HFFc6 (cell line): ENCODE results near the gene NLRP1. TPM values are rescaled to one million over a fixed set of nuclear protein-coding genes. Genes with fewer than 3 reads are reported as not detected.

Source experiments
- DNase-seq: peaks from one replicate; pipeline ENCODE4 v3.0.0-alpha.2; 2018
- H3K27ac Mint-ChIP-seq: 2 replicates; pipeline ENCODE4 v1.8.0; 2020; ENCODE audit warnings: mild to moderate bottlenecking, mixed read lengths
- H3K27me3 Mint-ChIP-seq: 2 replicates; pipeline ENCODE4 v1.8.0; 2021; ENCODE audit warnings: mild to moderate bottlenecking, moderate library complexity, mixed read lengths; ENCODE audit not compliant: insufficient read depth
- H3K36me3 Mint-ChIP-seq: 2 replicates; pipeline ENCODE4 v1.8.0; 2021; ENCODE audit warnings: low read depth, mixed read lengths
- H3K4me1 Mint-ChIP-seq: 2 replicates; pipeline ENCODE4 v1.8.0; 2020; ENCODE audit warnings: low read depth, mixed read lengths
- H3K4me3 Mint-ChIP-seq: 2 replicates; pipeline ENCODE4 v1.8.0; 2020; ENCODE audit warnings: mild to moderate bottlenecking, moderate library complexity, mixed read lengths
- H3K9me3 Mint-ChIP-seq: 2 replicates; pipeline ENCODE4 v1.8.0; 2020; ENCODE audit warnings: mild to moderate bottlenecking, mixed read lengths
- total RNA-seq, 6 experiments: library from RNA; stranded (reverse); fragmentation: NEBNext Ultra II Directional; extraction: Animal tissue kit (Norgen Biotek cat#: 25700); gene quantifications; 2 replicates in 1 of 6; 3 replicates in 5 of 6; pipeline ENCODE4 v1.2.3, GENCODE V29; 2021
- TF ChIP-seq, protein P1 (sequence below): fragments of 200-600 bp; sonication (generic); IDR thresholded peaks from 2 replicates; pipeline ENCODE4 v1.5.0; 2021; ENCODE audit warnings: antibody characterized with exemption, mild to moderate bottlenecking

The NLRP1 gene
- total RNA-seq, 6 experiments from 2014 or later, result 26.9 to 44.9 (median 40.6) TPM

DNA sequence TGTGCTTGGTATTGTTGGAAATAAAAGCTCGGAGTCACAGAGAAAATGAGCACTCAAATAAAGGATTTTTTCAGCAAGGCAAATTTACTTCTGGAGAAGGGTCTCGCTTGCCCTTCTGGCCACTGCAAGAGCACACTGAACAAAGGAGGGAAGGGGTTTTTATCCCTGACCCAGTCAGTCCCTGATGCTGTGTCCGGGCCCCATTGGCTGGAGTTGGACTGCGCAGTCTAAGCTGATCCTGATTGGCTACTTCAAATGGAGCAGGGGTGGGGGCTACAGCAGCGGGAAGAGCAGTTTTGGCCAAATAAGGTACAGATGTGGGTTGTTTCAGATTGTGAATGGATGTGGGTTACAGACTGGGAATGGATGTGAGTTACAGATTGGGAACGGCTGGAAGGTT lies 4.3 kb upstream of the NLRP1 start:
- Mint-ChIP-seq H3K27me3 (peaks cover 10% of the 10 kb centered on the region), H3K4me1 (peaks cover 38% of the 10 kb centered on the region), H3K4me3 (no peak overlapping the region), H3K36me3 (no peaks in the 10 kb centered on the region), H3K27ac (no peak overlapping the region), H3K9me3 (no peaks in the 10 kb centered on the region)
- DNase-seq, result no peak
- TF ChIP-seq, protein P1, sequence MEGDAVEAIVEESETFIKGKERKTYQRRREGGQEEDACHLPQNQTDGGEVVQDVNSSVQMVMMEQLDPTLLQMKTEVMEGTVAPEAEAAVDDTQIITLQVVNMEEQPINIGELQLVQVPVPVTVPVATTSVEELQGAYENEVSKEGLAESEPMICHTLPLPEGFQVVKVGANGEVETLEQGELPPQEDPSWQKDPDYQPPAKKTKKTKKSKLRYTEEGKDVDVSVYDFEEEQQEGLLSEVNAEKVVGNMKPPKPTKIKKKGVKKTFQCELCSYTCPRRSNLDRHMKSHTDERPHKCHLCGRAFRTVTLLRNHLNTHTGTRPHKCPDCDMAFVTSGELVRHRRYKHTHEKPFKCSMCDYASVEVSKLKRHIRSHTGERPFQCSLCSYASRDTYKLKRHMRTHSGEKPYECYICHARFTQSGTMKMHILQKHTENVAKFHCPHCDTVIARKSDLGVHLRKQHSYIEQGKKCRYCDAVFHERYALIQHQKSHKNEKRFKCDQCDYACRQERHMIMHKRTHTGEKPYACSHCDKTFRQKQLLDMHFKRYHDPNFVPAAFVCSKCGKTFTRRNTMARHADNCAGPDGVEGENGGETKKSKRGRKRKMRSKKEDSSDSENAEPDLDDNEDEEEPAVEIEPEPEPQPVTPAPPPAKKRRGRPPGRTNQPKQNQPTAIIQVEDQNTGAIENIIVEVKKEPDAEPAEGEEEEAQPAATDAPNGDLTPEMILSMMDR, result no peak

DNA sequence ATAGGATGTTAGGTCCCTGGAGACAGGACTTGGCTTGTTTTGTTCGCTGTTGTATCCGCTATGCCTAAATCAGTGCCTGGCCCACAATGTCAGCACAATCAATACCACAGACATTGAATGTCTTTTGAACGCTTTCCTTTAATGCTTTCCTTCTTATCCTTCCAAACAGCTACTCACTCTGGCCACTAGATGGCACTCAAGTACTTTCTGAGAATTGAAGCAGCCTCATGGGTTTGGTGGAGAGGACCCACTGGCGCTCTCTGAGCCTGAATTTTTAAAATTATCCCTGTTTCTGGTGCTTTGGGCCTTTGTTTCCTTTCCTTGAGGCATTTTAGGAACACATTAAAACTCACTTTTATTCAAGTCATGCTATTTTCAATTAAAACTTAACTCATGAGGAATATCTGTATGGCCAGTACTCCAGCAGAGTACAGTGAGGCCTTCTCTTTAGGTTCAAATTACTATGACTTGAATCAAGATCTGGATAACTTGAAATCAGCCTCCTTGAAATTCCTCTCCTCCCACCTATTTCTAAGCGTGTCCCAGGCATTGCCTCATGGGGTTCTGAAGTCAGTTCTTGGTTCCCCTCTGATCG lies 3.2 kb upstream of the NLRP1 start:
- peak; percentile 71 for DNase-seq
- Mint-ChIP-seq H3K9me3 (no peaks in the 10 kb centered on the region), H3K4me1 (peaks cover 46% of the 10 kb centered on the region), H3K36me3 (no peaks in the 10 kb centered on the region), H3K27me3 (peaks cover 6% of the 10 kb centered on the region), H3K27ac (peak overlapping the region; percentile 27; the same call in 1 of the 2 replicates), H3K4me3 (no peak overlapping the region)
- TF ChIP-seq, protein P1, result peak; percentile 98

DNA sequence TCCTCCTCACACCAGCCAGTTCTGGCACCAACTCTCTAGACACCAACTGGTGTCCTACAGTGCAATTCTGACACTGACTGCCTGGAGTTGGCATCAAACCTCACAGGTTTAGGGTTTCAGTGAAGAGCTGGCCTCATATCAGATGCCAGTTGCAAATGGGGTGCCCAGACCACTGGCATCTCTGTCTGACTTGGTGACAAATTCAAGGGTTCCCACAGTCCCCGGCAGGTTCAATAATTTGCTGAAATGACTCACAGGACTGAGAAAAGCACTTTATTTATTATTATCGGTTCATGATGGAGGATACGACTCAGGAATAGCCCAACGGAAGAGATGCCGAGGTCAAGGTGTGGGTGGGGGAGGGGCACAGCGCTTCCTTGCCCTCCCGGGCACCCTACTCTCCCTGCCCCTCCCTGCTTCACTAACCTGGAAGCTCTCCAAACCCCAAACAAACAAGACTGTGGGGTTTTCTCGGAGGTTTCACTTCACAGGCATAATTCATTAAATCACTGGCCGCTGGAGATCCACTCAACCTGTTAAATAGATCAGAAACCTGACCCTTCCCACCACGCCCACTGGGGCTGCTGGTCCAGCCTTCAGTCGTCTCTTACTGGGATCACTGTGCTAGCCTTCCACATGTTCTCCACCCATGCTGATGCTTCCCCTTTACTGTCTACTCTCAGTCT lies 1.7 kb upstream of the NLRP1 start:
- Mint-ChIP-seq H3K4me3 (peak overlapping the region; percentile 44; the same call in 1 of the 2 replicates), H3K27ac (peak overlapping the region; percentile 93), H3K27me3 (peaks cover 5% of the 10 kb centered on the region), H3K9me3 (no peaks in the 10 kb centered on the region), H3K4me1 (peaks cover 58% of the 10 kb centered on the region), H3K36me3 (no peaks in the 10 kb centered on the region)
- DNase-seq, result no peak
- TF ChIP-seq, protein P1, result no peak

DNA sequence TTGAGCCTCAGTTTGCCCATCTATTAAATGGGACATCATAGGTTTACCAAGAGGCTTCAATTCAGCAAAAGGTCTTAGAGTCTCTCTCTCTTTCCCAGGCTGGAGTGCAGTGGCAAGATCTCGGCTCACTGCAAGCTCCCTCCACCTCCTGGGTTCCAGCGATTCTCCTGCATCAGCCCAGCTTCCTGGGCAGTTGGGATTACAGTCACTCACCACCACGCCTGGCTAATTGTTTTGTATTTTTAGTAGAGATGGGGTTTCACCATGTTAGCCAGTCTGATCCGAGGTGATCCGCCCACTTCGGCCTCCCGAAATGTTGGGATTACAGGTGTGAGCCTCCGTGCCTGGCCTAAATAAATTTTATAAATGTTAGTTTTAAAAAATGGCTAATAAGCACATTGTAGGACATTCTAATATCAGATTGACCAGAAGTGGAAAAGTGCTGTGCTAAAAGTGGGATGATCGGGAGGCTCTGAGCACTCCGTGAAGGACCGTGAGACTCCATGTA lies 1.0 kb upstream of the NLRP1 start:
- TF ChIP-seq, protein P1, result no peak
- H3K4me3 Mint-ChIP-seq, result peak overlapping the region; percentile 87

DNA sequence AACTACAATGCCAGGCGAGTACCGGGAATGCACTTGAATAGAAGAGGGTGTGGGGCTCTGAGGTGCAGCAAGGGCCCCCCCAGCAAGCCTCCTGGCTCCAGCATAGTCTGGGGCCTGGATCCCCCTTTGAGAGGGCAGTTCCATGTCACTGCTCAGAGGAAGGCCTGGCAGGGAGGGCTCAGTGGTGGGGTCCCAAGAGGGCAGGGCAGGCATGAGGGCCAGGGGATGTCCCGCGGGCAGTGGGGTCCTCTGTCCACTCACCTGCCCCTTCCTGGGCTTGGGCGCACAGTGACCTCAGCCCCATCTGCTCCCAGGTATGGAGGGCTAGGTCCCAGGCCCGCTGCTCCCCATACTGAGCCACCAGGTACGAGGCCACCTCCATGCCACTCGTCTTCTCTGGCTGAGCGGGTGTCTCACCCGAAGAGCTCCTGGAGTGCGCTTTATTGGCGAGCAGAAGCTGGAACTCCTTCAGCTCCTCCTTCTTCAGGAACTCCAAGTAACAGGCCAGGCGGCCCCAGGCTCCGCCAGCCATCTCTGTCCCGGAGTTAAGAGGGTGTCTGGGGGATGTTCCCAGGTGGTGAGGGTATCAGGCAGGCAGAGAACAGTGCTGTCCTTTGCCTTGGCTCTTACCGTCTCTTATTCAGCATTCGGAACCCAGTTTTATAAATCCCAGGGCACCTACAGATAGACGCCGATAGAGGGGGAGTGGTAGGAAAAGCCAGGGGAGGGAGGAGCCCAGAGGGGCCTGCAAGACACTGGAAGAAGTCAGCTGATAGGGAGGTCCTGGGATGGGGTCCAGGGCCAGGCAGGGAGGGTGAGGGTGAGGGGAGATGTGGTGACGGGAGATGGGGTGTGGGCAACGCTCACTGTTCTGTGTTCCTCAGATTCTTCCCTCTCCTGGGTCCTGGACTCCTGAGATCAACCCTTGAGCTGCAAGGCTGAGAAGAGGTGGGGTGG lies 605 bp downstream of the NLRP1 start:
- H3K27ac Mint-ChIP-seq, result peak overlapping the region; percentile 93
- no peaks in the 10 kb centered on the region for H3K9me3 Mint-ChIP-seq
- TF ChIP-seq, protein P1, result no peak
- peak overlapping the region; percentile 87 for H3K4me3 Mint-ChIP-seq
- H3K4me1 Mint-ChIP-seq, result peaks cover 65% of the 10 kb centered on the region
- H3K27me3 Mint-ChIP-seq, result peaks cover 3% of the 10 kb centered on the region
- no peak for DNase-seq
- H3K36me3 Mint-ChIP-seq, result peaks cover 17% of the 10 kb centered on the region

More for the DNA sequence above, 1.0 kb upstream of the NLRP1 start:
- no peaks in the 10 kb centered on the region for H3K9me3 Mint-ChIP-seq
- H3K27ac Mint-ChIP-seq, result peak overlapping the region; percentile 93
- no peak for DNase-seq
- peaks cover 64% of the 10 kb centered on the region for H3K4me1 Mint-ChIP-seq
- H3K27me3 Mint-ChIP-seq, result peaks cover 5% of the 10 kb centered on the region
- 0 out of 2 replicates have a peak, but pooled peaks cover 5% of the 10 kb centered on the region for H3K36me3 Mint-ChIP-seq
